ENCODE data around the gene INSC. TPM values are rescaled to one million over a fixed set of nuclear protein-coding genes. Genes with fewer than 3 reads are reported as not detected.

INSC gene
- total RNA-seq, 1 experiment from 2014 or later: 1.7 TPM

- DNase-seq (ENCODE audit: low spot score): peak; percentile 40
Measured at GRCh38 chr11:15216678-15217077, 102.0 kb downstream of the INSC start.

- no peak for DNase-seq (ENCODE audit: low spot score)
Measured at GRCh38 chr11:15217416-15217815, 102.7 kb downstream of the INSC start.

- DNase-seq (ENCODE audit: low spot score): no peak
Measured at GRCh38 chr11:15222777-15223176, 108.1 kb downstream of the INSC start.

GRCh38 chr11:15223318-15223717 lies 108.6 kb downstream of the INSC start:
- no peak for DNase-seq (ENCODE audit: low spot score)

GRCh38 chr11:15224466-15224865 lies 109.7 kb downstream of the INSC start:
- no peak for DNase-seq (ENCODE audit: low spot score)

- DNase-seq (ENCODE audit: low spot score): no peak
Measured at GRCh38 chr11:15227011-15227410, 112.3 kb downstream of the INSC start.

- no peak for DNase-seq (ENCODE audit: low spot score)
Measured at GRCh38 chr11:15228331-15228849, 113.7 kb downstream of the INSC start.

- no peak for DNase-seq (ENCODE audit: low spot score)
Measured at GRCh38 chr11:15229069-15229468, 114.3 kb downstream of the INSC start.

- no peak for DNase-seq (ENCODE audit: low spot score)
Measured at GRCh38 chr11:15232496-15232895, 117.8 kb downstream of the INSC start.

- no peak for DNase-seq (ENCODE audit: low spot score)
Measured at GRCh38 chr11:15233371-15234165, 118.8 kb downstream of the INSC start.

GRCh38 chr11:15234796-15235195 lies 120.1 kb downstream of the INSC start:
- no peak for DNase-seq (ENCODE audit: low spot score)

GRCh38 chr11:15236559-15236958 lies 121.8 kb downstream of the INSC start:
- DNase-seq (ENCODE audit: low spot score): no peak

GRCh38 chr11:15238856-15239255 lies 124.1 kb downstream of the INSC start:
- DNase-seq (ENCODE audit: low spot score): no peak

- DNase-seq (ENCODE audit: low spot score): no peak
Measured at GRCh38 chr11:15248749-15249148, 134.0 kb downstream of the INSC start.

GRCh38 chr11:15258433-15259165 lies 143.9 kb downstream of the INSC start:
- DNase-seq (ENCODE audit: low spot score): peak; percentile 83

GRCh38 chr11:15266999-15267398 lies 152.3 kb downstream of the INSC start:
- no peak for DNase-seq (ENCODE audit: low spot score)

GRCh38 chr11:15268598-15268997 lies 153.9 kb downstream of the INSC start:
- DNase-seq (ENCODE audit: low spot score): no peak

GRCh38 chr11:15275141-15275540 lies 160.4 kb downstream of the INSC start:
- DNase-seq (ENCODE audit: low spot score): no peak

GRCh38 chr11:15276621-15277020 lies 161.9 kb downstream of the INSC start:
- peak; percentile 9 for DNase-seq (ENCODE audit: low spot score)

GRCh38 chr11:15278128-15278527 lies 163.4 kb downstream of the INSC start:
- DNase-seq (ENCODE audit: low spot score): no peak

- no peak for DNase-seq (ENCODE audit: low spot score)
Measured at GRCh38 chr11:15280393-15280792, 165.7 kb downstream of the INSC start.

- no peak for DNase-seq (ENCODE audit: low spot score)
Measured at GRCh38 chr11:15282754-15283153, 168.0 kb downstream of the INSC start.

GRCh38 chr11:15286465-15286864 lies 171.7 kb downstream of the INSC start:
- no peak for DNase-seq (ENCODE audit: low spot score)
